ENCODE results near the gene DHX16.

- no peak for TF ChIP-seq CTCF (conservative IDR thresholded peaks at IDR 0.05; ENCODE audit: low read length)
- TF ChIP-seq EZH2phosphoT487 (IDR thresholded peaks at IDR 0.05; ENCODE audit: borderline replicate concordance, low read depth, low read length), result no peak
Measured at GRCh38 chr6:30676660-30677285, 4.0 kb upstream of the DHX16 start.

Measured in OCI-LY7 (cell line).